Posterior vena cava (tissue), 2 donors: ENCODE data around the gene PCSK2. TPM values are rescaled to one million over a fixed set of nuclear protein-coding genes. Genes with fewer than 3 reads are reported as not detected.
"Not testable (repeated sequence)": the region's sequence is repeated elsewhere in the genome, so short reads cannot be mapped to it uniquely, and the experiment has no call there.

Experiments
- DNase-seq: peaks from one replicate; pipeline ENCODE4 v3.0.0-alpha.2; 2020; ENCODE audit warnings: low spot score
- intact Hi-C, 2 donors: fragments of 100-400 bp; cut with DNase I; formaldehyde crosslinking; loops; one replicate each; pipeline versions ENCODE4 v1.14.1 to v1.14.2; 2022 to 2023
- long read RNA-seq, 2 donors: library from polyadenylated mRNA; unstranded; transcript quantifications; one replicate each; pipeline ENCODE4 v2.0.0, GENCODE V29; 2020 to 2021
- total RNA-seq, 2 donors: library from RNA; stranded (reverse); fragmentation: NEBNext Ultra II Directional; extraction: Animal tissue kit (Norgen Biotek cat#: 25700); gene quantifications; one replicate each; pipeline ENCODE4 v1.2.1, GENCODE V29; 2021
- donor health status: DM: yes; HTN: yes; CAD: no.
- donor health status: DM: yes; HTN: yes; CAD: no.

PCSK2 gene
- total RNA-seq: under 1 TPM; 0.24 to 0.32 TPM
- long read RNA-seq, donor 1: 0 reads
- long read RNA-seq, donor 2: 0 reads

DNA sequence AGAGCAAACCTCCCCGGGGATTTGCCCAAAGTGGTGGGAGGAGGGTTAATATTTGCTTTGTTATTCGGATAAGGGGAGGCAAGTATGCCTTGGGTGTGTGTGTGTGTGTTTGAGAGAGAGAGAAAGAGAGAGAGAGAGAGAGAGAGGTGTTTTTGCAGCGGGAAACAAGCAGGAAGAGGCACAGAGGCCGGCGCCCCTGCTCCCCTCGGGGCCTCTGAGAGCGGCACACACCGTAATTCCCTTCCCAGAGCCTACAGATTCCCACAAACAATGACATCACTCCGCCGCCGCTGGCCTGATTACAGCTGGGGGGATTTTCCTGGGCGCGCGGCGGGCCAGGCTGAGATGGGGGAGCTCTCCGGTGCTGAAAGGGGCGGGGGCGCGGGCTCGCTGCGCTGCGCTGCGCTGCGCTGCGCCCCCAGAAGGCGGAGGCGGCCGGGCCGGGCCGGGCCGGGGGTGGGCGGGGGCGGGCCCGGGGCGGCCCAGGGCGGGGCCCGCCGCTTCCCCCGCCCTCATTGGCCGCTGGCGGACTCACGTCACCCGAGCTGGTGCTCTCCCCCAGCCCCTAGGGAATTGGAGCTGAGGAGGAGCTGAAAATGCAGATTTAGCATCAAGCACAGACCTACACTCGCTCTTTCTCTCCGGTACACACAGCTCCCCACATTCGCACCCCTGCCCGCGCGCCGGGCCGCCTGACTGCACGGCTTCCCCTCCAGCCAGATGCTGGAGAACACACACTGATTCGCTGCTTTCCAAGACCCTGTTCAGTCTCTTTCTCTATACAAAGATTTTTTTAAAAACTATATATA lies at the start of gene PCSK2:
Gene PCSK2, plus strand, starts transcription at position 631 of the 809 bp plus-strand sequence. CDS start 266 bp downstream, outside the sequence.
- intact Hi-C loops: no loop called here
- peak; percentile 78 for DNase-seq

DNA sequence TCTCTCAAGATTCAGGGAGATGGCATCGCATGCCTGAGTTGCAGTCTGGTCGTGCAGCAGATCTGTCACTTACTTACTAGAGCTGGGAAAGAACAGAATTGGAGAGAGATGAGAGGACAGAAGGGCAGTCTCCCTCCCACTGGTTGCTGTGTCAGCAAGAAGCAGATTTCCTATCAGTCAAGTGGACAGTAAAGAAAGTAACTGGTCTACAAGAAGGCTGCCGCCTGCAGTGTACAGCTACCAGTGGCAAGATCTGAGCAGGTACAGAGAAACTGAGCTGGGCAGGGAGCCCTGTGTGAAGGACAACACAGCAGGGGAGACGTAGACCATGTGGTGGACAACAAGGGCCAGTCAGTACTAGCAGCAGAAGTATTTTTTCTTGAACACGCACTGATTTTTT lies 49.5 kb upstream of the PCSK2 start:
- intact Hi-C loops: no loop called here
- no peak for DNase-seq

- intact Hi-C loops: no loop called here
- no peak for DNase-seq
These were observed 47.0 kb upstream of the PCSK2 start for GRCh38 chr20:17179840-17180239.

GRCh38 chr20:17189976-17190695 lies 36.7 kb upstream of the PCSK2 start:
- no peak for DNase-seq
- intact Hi-C loops: loop anchor here in 1 of 2 donors (2.0 kb wide), 1 partner anchor 59 kb away; no protein-coding TSS in a partner anchor

DNA sequence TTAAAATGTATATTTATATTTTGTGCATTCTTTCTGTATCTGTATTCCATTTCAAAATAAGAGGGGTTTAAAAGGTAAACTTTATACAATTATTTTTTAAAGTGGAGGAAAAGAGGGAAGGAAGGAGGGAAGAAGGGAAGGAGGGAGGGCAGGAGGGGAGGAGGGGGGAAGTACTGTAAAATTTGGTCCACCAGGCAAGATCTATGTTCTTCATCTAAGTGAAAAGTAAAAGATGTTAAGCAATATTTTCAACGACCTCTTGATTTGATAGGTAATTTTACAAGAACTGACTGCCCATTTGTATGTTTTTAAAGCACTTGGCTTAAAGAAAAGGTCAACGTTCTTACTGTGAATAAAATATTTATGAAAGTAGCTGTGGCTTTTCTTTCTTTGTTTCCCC lies 29.8 kb upstream of the PCSK2 start:
- intact Hi-C loops: no loop called here
- DNase-seq: no peak

- intact Hi-C loops: no loop called here
- DNase-seq: no peak
These were observed 24.8 kb upstream of the PCSK2 start for GRCh38 chr20:17202030-17202429.

- intact Hi-C loops: no loop called here
- DNase-seq: no peak
These were observed 24.2 kb upstream of the PCSK2 start for GRCh38 chr20:17202673-17203072.

DNA sequence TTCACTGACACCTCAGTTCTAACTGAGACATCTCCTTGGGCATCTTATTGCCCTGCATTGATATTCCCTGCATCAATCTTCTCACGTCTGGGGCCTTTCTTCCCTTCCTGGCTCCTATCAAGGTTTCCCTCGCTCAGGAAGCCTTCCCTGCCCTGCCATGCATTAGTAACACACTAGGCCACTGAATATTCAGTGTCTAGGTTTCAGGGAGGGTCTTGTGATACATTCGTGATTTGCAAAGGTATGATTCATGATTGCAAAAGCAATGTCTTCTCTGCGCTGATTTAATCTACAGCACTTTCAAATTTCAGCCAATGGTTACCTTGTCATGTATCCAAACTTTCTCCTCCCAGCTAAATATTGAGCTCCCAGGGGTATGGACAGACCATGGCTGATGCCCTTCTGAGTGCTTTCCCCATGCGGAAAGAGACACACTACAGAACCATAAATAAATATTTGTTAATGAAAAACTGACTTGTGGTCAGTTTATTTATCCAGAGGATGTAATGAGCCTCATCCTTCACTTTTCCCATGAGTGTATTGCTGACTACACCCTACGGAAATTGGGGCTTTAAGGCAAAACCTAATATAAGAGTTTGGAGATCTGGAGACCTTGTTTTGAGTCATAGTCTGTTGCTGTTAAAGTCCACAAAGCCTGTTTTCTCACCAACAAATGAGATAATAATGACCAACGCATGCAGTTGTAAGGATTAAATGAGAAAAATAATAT lies 21.6 kb upstream of the PCSK2 start:
- no peak for DNase-seq
- intact Hi-C loops: no loop called here

DNA sequence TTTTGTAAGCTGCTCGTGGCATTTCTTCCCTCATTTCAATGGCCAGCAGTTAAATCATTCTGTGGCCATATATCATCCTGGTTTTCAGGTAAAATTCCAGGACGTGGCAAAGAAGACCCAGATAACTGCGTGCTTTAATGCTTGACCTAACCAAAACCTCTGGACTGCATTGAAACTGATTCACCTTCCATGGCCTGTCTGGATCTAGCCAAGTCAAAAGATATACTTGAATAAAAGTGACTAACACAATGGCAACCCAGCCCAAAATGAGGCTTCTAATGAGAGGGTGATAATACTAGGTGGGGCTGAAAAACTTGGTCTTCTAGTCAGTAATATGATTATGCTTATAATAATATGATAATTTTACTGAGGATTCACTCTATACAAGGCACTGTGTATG lies 16.5 kb upstream of the PCSK2 start:
- no peak for DNase-seq
- intact Hi-C loops: no loop called here

- intact Hi-C loops: no loop called here
- no peak for DNase-seq
These were observed 15.9 kb upstream of the PCSK2 start for GRCh38 chr20:17210983-17211382.

GRCh38 chr20:17215167-17215566 lies 11.7 kb upstream of the PCSK2 start:
- DNase-seq: no peak
- intact Hi-C loops: no loop called here

- DNase-seq, intact Hi-C loops: not testable (repeated sequence)
These were observed 7.0 kb upstream of the PCSK2 start for GRCh38 chr20:17219856-17220255.

DNA sequence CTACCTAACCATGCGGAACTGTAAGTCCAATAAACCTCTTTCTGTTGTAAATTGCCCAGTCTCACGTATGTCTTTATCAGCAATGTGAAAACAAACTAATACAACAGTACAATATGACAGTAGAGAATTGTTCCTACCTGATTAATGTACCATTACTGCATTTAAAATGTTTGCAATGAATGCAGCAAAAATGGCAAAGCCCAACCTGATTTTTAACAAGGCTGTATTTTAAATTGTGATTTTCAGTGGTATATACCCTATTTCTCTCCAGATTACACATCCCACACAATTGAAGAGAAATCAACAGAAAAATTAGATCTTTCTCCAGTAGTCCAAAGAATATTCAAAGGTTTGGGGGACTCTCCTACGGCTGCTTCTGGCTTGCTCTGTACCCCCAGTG lies 3.3 kb upstream of the PCSK2 start:
- no peak for DNase-seq
- intact Hi-C loops: no loop called here

- intact Hi-C loops: no loop called here
- peak; percentile 76 for DNase-seq
These were observed 910 bp upstream of the PCSK2 start for GRCh38 chr20:17225851-17226409.

GRCh38 chr20:17227219-17227575 lies 357 bp downstream of the PCSK2 start:
- DNase-seq: no peak
- intact Hi-C loops: no loop called here

- intact Hi-C loops: no loop called here
- no peak for DNase-seq
These were observed 1.1 kb downstream of the PCSK2 start for GRCh38 chr20:17227669-17228623.

GRCh38 chr20:17228624-17229061 lies 1.8 kb downstream of the PCSK2 start:
- intact Hi-C loops: no loop called here
- peak; percentile 78 for DNase-seq

DNA sequence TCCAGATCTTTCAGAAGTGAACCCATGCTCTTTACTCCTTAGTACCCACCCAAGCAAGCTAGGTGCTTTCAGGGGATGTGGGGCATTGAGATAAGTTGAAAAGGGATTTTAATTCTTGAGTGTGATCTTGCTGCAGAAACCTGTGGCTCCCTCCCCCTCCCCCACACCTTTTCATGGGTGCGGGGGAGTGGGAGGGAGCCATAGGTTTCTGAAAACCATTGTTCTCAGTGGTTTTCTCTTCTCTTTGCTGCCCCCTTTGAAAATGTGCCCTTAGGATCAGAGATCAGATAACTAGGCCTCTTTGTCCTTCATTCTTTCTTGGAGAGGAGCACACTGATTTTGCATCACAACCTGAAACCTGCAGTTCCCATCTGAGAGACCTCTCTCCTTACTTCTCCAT lies 2.4 kb downstream of the PCSK2 start:
- no peak for DNase-seq
- intact Hi-C loops: no loop called here

DNA sequence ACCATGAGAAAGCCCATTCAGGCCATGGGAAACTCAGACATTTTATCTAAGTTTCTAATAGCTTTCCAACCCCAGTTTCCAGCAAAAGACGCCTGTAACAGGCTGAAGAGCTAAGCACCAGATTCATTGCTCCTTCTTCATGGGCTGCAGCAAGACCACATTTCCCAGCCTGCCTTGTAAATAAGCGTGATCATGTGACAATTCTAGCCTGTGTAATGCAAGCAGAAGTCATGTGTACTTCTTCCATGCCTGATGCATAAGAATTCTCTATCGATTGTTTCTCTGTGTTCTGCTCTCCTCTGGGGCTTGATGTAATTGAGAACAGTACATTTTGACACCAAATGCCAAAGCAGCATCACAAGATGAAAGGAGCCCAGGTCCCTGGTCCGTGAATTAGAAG lies 6.8 kb downstream of the PCSK2 start:
- intact Hi-C loops: no loop called here

More for the DNA sequence above, 6.8 kb downstream of the PCSK2 start:
- DNase-seq: no peak
